RWPE1 (cell line): ENCODE results near the gene MC1R.
"Not testable (repeated sequence)": the region's sequence is repeated elsewhere in the genome, so short reads cannot be mapped to it uniquely, and the experiment has no call there.

ENCODE experiments used
- CTCF ChIA-PET: fragments of 350-600 bp; sonication (Branson Sonifier 250); formaldehyde crosslinking; extraction: SDS; loops from one replicate; lab custom pipeline; 2021; lab: Yijun Ruan, JAX
- POLR2A ChIA-PET: fragments of 400-600 bp; formaldehyde crosslinking; extraction: SDS; loops from one replicate; lab custom pipeline; 2020; ENCODE audit warnings: antibody characterized with exemption; ENCODE audit not compliant: low non-redundant PET; lab: Yijun Ruan, JAX
- DNase-seq: peaks from one replicate; pipeline ENCODE4 v3.0.0; 2012; ENCODE audit warnings: low spot score
- H3K27ac ChIP-seq: fragments of 450-650 bp; 2 replicates; pipeline ENCODE4 v1.5.1; 2017
- CTCF ChIP-seq: fragments of 450-650 bp; conservative IDR thresholded peaks from 2 replicates; pipeline ENCODE4 v1.5.1; 2017; ENCODE audit warnings: low read depth, mild to moderate bottlenecking

MC1R gene

GRCh38 chr16:89913408-89914387 is 5.0 kb upstream of the MC1R start:
- POLR2A ChIA-PET = no interaction called here
- CTCF ChIA-PET = no interaction called here
- peak overlapping the region; percentile 61 for H3K27ac ChIP-seq
- no peak for DNase-seq
- TF ChIP-seq CTCF = no peak

- DNase-seq, CTCF ChIA-PET, POLR2A ChIA-PET: not testable (repeated sequence)
- peak overlapping the region; percentile 100 for H3K27ac ChIP-seq
These were observed 3.9 kb upstream of the MC1R start for GRCh38 chr16:89914642-89915285.

- no peak for DNase-seq
- no peak for TF ChIP-seq CTCF
- ChIA-PET POLR2A (interaction anchor here (0.6 kb wide), 1 partner anchor 17 kb away, joined by 5 read pairs; no protein-coding TSS in a partner anchor), CTCF (no interaction called here)
- H3K27ac ChIP-seq = peak overlapping the region; percentile 100
These were observed 3.1 kb upstream of the MC1R start for GRCh38 chr16:89915303-89916232.

GRCh38 chr16:89917773-89918452 is 749 bp upstream of the MC1R start:
- DNase-seq = peak; percentile 68
- POLR2A ChIA-PET = interaction anchor here (1.2 kb wide), 1 partner anchor 9 kb away, joined by 4 read pairs; no protein-coding TSS in a partner anchor
- peak overlapping the region; percentile 100 for H3K27ac ChIP-seq
- CTCF ChIA-PET = interaction anchor here (1.1 kb wide), 1 partner anchor 29 kb away, joined by 3 read pairs; no protein-coding TSS in a partner anchor
- no peak for TF ChIP-seq CTCF

GRCh38 chr16:89919535-89920406 is 1.1 kb downstream of the MC1R start:
- CTCF ChIA-PET = interaction anchor here (1.4 kb wide), 1 partner anchor 9 kb away, joined by 7 read pairs; no protein-coding TSS in a partner anchor
- peak overlapping the region; percentile 100 for H3K27ac ChIP-seq
- DNase-seq = no peak
- POLR2A ChIA-PET = no interaction called here
- no peak for TF ChIP-seq CTCF

- DNase-seq = no peak
- H3K27ac ChIP-seq = peak overlapping the region; percentile 100
- ChIA-PET CTCF (no interaction called here), POLR2A (no interaction called here)
- no peak for TF ChIP-seq CTCF
These were observed 2.1 kb downstream of the MC1R start for GRCh38 chr16:89920723-89921122.
